ENCODE data around the gene SLC47A2. TPM values are rescaled to one million over a fixed set of nuclear protein-coding genes. Genes with fewer than 3 reads are reported as not detected.

Gene SLC47A2
- total and polyA plus RNA-seq, 2 of the 13 experiments (the other 11 are each of a cell fraction or from before 2014, with no cell fraction given), result 0.04 TPM; not detected in 1

DNA sequence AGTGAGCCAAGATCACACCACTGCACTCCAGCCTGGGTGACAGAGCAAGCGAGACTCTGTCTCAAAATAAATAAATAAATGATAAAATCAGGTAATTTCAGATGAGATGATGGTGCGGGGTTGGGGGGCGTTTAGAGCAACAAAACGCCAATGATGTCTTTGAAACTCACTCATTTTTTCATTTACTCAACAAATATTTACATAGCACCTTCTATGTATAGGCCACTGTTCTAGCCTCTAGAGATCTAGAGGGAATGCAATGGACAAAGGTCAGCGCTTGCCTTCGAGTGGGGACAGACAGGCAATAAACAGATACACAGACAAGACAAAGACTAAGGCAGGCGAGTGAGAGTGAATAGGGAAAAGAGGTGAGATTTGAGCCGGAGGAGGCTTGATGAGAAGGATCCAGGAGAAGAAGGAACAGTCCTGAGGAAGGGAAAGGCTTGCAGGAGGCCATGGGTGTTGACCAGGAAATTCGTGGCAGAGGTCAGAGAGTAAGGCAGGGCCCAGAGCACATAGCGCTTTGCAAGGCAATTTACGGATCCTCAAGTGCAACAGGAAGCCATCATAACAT is 17.7 kb upstream of the SLC47A2 start (continued):
- TF ChIP-seq, protein P1, sequence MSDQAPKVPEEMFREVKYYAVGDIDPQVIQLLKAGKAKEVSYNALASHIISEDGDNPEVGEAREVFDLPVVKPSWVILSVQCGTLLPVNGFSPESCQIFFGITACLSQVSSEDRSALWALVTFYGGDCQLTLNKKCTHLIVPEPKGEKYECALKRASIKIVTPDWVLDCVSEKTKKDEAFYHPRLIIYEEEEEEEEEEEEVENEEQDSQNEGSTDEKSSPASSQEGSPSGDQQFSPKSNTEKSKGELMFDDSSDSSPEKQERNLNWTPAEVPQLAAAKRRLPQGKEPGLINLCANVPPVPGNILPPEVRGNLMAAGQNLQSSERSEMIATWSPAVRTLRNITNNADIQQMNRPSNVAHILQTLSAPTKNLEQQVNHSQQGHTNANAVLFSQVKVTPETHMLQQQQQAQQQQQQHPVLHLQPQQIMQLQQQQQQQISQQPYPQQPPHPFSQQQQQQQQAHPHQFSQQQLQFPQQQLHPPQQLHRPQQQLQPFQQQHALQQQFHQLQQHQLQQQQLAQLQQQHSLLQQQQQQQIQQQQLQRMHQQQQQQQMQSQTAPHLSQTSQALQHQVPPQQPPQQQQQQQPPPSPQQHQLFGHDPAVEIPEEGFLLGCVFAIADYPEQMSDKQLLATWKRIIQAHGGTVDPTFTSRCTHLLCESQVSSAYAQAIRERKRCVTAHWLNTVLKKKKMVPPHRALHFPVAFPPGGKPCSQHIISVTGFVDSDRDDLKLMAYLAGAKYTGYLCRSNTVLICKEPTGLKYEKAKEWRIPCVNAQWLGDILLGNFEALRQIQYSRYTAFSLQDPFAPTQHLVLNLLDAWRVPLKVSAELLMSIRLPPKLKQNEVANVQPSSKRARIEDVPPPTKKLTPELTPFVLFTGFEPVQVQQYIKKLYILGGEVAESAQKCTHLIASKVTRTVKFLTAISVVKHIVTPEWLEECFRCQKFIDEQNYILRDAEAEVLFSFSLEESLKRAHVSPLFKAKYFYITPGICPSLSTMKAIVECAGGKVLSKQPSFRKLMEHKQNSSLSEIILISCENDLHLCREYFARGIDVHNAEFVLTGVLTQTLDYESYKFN (CRISPR knock-in tag; conservative IDR thresholded peaks at IDR 0.05), result peak; percentile 92
- TF ChIP-seq, protein P2, sequence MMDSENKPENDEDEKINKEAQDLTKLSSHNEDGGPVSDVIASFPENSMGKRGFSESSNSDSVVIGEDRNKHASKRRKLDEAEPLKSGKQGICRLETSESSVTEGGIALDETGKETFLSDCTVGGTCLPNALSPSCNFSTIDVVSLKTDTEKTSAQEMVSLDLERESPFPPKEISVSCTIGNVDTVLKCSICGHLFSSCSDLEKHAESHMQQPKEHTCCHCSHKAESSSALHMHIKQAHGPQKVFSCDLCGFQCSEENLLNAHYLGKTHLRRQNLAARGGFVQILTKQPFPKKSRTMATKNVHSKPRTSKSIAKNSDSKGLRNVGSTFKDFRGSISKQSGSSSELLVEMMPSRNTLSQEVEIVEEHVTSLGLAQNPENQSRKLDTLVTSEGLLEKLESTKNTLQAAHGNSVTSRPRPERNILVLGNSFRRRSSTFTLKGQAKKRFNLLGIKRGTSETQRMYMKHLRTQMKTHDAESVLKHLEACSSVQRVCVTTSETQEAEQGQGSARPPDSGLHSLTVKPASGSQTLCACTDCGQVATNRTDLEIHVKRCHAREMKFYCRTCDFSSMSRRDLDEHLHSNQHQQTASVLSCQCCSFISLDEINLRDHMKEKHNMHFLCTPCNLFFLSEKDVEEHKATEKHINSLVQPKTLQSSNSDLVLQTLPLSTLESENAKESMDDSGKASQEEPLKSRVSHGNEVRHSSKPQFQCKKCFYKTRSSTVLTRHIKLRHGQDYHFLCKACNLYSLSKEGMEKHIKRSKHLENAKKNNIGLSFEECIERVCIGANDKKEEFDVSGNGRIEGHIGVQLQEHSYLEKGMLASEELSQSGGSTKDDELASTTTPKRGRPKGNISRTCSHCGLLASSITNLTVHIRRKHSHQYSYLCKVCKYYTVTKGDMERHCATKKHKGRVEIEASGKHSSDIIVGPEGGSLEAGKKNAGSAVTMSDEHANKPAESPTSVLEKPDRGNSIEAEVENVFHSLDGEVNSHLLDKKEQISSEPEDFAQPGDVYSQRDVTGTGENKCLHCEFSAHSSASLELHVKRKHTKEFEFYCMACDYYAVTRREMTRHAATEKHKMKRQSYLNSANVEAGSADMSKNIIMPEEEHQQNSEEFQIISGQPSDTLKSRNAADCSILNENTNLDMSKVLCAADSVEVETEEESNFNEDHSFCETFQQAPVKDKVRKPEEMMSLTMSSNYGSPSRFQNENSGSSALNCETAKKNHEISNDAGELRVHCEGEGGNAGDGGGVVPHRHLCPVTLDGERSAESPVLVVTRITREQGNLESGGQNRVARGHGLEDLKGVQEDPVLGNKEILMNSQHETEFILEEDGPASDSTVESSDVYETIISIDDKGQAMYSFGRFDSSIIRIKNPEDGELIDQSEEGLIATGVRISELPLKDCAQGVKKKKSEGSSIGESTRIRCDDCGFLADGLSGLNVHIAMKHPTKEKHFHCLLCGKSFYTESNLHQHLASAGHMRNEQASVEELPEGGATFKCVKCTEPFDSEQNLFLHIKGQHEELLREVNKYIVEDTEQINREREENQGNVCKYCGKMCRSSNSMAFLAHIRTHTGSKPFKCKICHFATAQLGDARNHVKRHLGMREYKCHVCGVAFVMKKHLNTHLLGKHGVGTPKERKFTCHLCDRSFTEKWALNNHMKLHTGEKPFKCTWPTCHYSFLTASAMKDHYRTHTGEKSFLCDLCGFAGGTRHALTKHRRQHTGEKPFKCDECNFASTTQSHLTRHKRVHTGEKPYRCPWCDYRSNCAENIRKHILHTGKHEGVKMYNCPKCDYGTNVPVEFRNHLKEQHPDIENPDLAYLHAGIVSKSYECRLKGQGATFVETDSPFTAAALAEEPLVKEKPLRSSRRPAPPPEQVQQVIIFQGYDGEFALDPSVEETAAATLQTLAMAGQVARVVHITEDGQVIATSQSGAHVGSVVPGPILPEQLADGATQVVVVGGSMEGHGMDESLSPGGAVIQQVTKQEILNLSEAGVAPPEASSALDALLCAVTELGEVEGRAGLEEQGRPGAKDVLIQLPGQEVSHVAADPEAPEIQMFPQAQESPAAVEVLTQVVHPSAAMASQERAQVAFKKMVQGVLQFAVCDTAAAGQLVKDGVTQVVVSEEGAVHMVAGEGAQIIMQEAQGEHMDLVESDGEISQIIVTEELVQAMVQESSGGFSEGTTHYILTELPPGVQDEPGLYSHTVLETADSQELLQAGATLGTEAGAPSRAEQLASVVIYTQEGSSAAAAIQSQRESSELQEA (CRISPR knock-in tag; IDR thresholded peaks at IDR 0.05; ENCODE audit: not compliant biosample characterization), result no peak
- peak; percentile 36; the same call in 1 of the 2 replicates for TF ChIP-seq ZNF292 (CRISPR knock-in tag; IDR thresholded peaks at IDR 0.05; ENCODE audit: borderline replicate concordance, low read depth)
- TF ChIP-seq, protein P3, sequence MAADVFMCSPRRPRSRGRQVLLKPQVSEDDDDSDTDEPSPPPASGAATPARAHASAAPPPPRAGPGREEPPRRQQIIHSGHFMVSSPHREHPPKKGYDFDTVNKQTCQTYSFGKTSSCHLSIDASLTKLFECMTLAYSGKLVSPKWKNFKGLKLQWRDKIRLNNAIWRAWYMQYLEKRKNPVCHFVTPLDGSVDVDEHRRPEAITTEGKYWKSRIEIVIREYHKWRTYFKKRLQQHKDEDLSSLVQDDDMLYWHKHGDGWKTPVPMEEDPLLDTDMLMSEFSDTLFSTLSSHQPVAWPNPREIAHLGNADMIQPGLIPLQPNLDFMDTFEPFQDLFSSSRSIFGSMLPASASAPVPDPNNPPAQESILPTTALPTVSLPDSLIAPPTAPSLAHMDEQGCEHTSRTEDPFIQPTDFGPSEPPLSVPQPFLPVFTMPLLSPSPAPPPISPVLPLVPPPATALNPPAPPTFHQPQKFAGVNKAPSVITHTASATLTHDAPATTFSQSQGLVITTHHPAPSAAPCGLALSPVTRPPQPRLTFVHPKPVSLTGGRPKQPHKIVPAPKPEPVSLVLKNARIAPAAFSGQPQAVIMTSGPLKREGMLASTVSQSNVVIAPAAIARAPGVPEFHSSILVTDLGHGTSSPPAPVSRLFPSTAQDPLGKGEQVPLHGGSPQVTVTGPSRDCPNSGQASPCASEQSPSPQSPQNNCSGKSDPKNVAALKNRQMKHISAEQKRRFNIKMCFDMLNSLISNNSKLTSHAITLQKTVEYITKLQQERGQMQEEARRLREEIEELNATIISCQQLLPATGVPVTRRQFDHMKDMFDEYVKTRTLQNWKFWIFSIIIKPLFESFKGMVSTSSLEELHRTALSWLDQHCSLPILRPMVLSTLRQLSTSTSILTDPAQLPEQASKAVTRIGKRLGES (CRISPR knock-in tag; IDR thresholded peaks at IDR 0.05; ENCODE audit: borderline replicate concordance), result no peak
- TF ChIP-seq ZNF776 (CRISPR knock-in tag; IDR thresholded peaks at IDR 0.05), result 0 out of 2 replicates have a peak, but pooled peaks have one; percentile 37
- TF ChIP-seq GATAD2A (CRISPR knock-in tag; IDR thresholded peaks at IDR 0.05), result peak; percentile 92
- TF ChIP-seq, protein P4, sequence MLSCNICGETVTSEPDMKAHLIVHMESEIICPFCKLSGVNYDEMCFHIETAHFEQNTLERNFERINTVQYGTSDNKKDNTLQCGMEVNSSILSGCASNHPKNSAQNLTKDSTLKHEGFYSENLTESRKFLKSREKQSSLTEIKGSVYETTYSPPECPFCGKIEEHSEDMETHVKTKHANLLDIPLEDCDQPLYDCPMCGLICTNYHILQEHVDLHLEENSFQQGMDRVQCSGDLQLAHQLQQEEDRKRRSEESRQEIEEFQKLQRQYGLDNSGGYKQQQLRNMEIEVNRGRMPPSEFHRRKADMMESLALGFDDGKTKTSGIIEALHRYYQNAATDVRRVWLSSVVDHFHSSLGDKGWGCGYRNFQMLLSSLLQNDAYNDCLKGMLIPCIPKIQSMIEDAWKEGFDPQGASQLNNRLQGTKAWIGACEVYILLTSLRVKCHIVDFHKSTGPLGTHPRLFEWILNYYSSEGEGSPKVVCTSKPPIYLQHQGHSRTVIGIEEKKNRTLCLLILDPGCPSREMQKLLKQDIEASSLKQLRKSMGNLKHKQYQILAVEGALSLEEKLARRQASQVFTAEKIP (CRISPR knock-in tag; IDR thresholded peaks at IDR 0.05; ENCODE audit: borderline replicate concordance), result no peak
- TF ChIP-seq PAWR (CRISPR knock-in tag; IDR thresholded peaks at IDR 0.05; ENCODE audit: borderline replicate concordance), result no peak
- peak; percentile 77 for TF ChIP-seq DPF2 (CRISPR knock-in tag; IDR thresholded peaks at IDR 0.05; ENCODE audit: borderline replicate concordance, low read depth)
